Astrocyte (in vitro differentiated cells and primary cell): ENCODE measurements around the gene GRK3. TPM values are rescaled to one million over a fixed set of nuclear protein-coding genes. Genes with fewer than 3 reads are reported as not detected.

Experiments used
- DNase-seq: peaks from one replicate; pipeline ENCODE4 v3.0.0-alpha.2; 2010; ENCODE audit warnings: low read depth
- FAIRE-seq: peaks from 2 replicates; lab custom pipeline; 2011; peaks lifted over from hg19 to GRCh38; lab: Jason Lieb, UNC
- H2AFZ ChIP-seq: 2 replicates; pipeline ENCODE4 v1.6.0; 2012; ENCODE audit warnings: low read depth, low read length, inconsistent platforms
- H3K27ac ChIP-seq: 2 replicates; pipeline ENCODE4 v1.5.1; 2011; ENCODE audit warnings: low read depth, low read length, inconsistent platforms
- H3K27me3 ChIP-seq: 2 replicates; pipeline ENCODE4 v1.6.0; 2011; ENCODE audit warnings: low read length, inconsistent platforms; ENCODE audit not compliant: insufficient read depth
- H3K36me3 ChIP-seq: 2 replicates; pipeline ENCODE4 v1.5.1; 2011; ENCODE audit warnings: low read length, inconsistent platforms; ENCODE audit not compliant: insufficient read depth
- H3K4me1 ChIP-seq: 2 replicates; pipeline ENCODE4 v1.5.1; 2011; ENCODE audit warnings: low read length, inconsistent platforms; ENCODE audit not compliant: insufficient read depth
- H3K4me2 ChIP-seq: 2 replicates; pipeline ENCODE4 v1.6.0; 2012; ENCODE audit warnings: low read length, inconsistent platforms
- H3K4me3 ChIP-seq: 2 replicates; pipeline ENCODE4 v1.5.1; 2011; ENCODE audit warnings: low read depth, mild to moderate bottlenecking, low read length, inconsistent platforms; ENCODE audit not compliant: insufficient read depth
- H3K79me2 ChIP-seq: 2 replicates; pipeline ENCODE4 v1.6.0; 2012; ENCODE audit warnings: mild to moderate bottlenecking, low read length, inconsistent platforms; ENCODE audit not compliant: insufficient read depth
- H3K9ac ChIP-seq: 2 replicates; pipeline ENCODE4 v1.6.0; 2012; ENCODE audit warnings: mild to moderate bottlenecking, low read length, inconsistent platforms
- H3K9me3 ChIP-seq: 2 replicates; pipeline ENCODE4 v1.5.1; 2012; ENCODE audit warnings: low read depth, mild to moderate bottlenecking, low read length, inconsistent platforms; ENCODE audit not compliant: insufficient read depth
- H4K20me1 ChIP-seq: 2 replicates; pipeline ENCODE4 v1.6.0; 2012; ENCODE audit warnings: low read length, inconsistent platforms; ENCODE audit not compliant: insufficient read depth
- H3K27ac Mint-ChIP-seq: one replicate; pipeline ENCODE4 v1.8.0; 2021; ENCODE audit warnings: mild to moderate bottlenecking, mixed read lengths; ENCODE audit not compliant: unreplicated experiment
- H3K27me3 Mint-ChIP-seq: one replicate; pipeline ENCODE4 v1.8.0; 2021; ENCODE audit warnings: low read depth, mixed read lengths; ENCODE audit not compliant: unreplicated experiment
- H3K36me3 Mint-ChIP-seq: one replicate; pipeline ENCODE4 v1.8.0; 2021; ENCODE audit warnings: low read depth, mixed read lengths; ENCODE audit not compliant: unreplicated experiment
- H3K4me1 Mint-ChIP-seq: one replicate; pipeline ENCODE4 v1.8.0; 2021; ENCODE audit warnings: low read depth, mixed read lengths; ENCODE audit not compliant: unreplicated experiment
- H3K4me3 Mint-ChIP-seq: one replicate; pipeline ENCODE4 v1.8.0; 2021; ENCODE audit warnings: mild to moderate bottlenecking, moderate library complexity, mixed read lengths; ENCODE audit not compliant: unreplicated experiment
- H3K9me3 Mint-ChIP-seq: one replicate; pipeline ENCODE4 v1.8.0; 2021; ENCODE audit warnings: mild to moderate bottlenecking, mixed read lengths; ENCODE audit not compliant: unreplicated experiment
- CTCF ChIP-seq: IDR thresholded peaks from 2 replicates; pipeline ENCODE4 v1.5.1; 2011; ENCODE audit warnings: low read depth, mild to moderate bottlenecking, inconsistent platforms, low read length, moderate library complexity; ENCODE audit not compliant: insufficient read depth
- EZH2 ChIP-seq: IDR thresholded peaks from 2 replicates; pipeline ENCODE4 v1.6.1; 2012; ENCODE audit warnings: mild to moderate bottlenecking, low read length, inconsistent platforms; ENCODE audit not compliant: insufficient read depth
- total RNA-seq: library from RNA; stranded (reverse); gene quantifications from 2 replicates; pipeline ENCODE4 v1.2.1, GENCODE V29; 2021

The GRK3 gene
- total RNA-seq, 1 donor from 2014 or later = 7.2 TPM

GRCh38 chr22:25714070-25714469 is 149.6 kb downstream of the GRK3 start:
- TF ChIP-seq CTCF = no peak
- no peak for TF ChIP-seq EZH2
- H3K4me1 Mint-ChIP-seq = peaks cover 14% of the 10 kb centered on the region
- no peak overlapping the region for H3K27ac Mint-ChIP-seq
- Histone ChIP-seq H3K27ac (no peak overlapping the region), H2AFZ (no peak overlapping the region), H3K79me2 (no peaks in the 10 kb centered on the region), H3K4me3 (no peak overlapping the region), H3K9me3 (no peaks in the 10 kb centered on the region), H4K20me1 (no peaks in the 10 kb centered on the region), H3K9ac (no peak overlapping the region), H3K36me3 (no peaks in the 10 kb centered on the region), H3K27me3 (no peaks in the 10 kb centered on the region), H3K4me2 (no peak overlapping the region), H3K4me1 (no peaks in the 10 kb centered on the region)
- no peak overlapping the region for H3K4me3 Mint-ChIP-seq
- DNase-seq = no peak
- peaks cover 2% of the 10 kb centered on the region for H3K36me3 Mint-ChIP-seq
- H3K27me3 Mint-ChIP-seq = no peaks in the 10 kb centered on the region
- no peak for FAIRE-seq
- H3K9me3 Mint-ChIP-seq = no peaks in the 10 kb centered on the region

GRCh38 chr22:25714739-25715138 is 150.3 kb downstream of the GRK3 start:
- Histone ChIP-seq H3K27me3 (no peaks in the 10 kb centered on the region), H3K36me3 (no peaks in the 10 kb centered on the region), H3K4me3 (no peak overlapping the region), H3K9me3 (no peaks in the 10 kb centered on the region), H3K4me1 (no peaks in the 10 kb centered on the region), H3K9ac (no peak overlapping the region), H4K20me1 (no peaks in the 10 kb centered on the region), H3K27ac (no peak overlapping the region), H3K4me2 (no peak overlapping the region), H3K79me2 (no peaks in the 10 kb centered on the region), H2AFZ (no peak overlapping the region)
- Mint-ChIP-seq H3K9me3 (no peaks in the 10 kb centered on the region), H3K36me3 (peaks cover 2% of the 10 kb centered on the region), H3K4me1 (peaks cover 10% of the 10 kb centered on the region), H3K4me3 (no peak overlapping the region), H3K27ac (no peak overlapping the region), H3K27me3 (no peaks in the 10 kb centered on the region)
- DNase-seq (no peak), FAIRE-seq (no peak)
- TF ChIP-seq CTCF (no peak), EZH2 (no peak)

- Mint-ChIP-seq H3K27me3 (no peaks in the 10 kb centered on the region), H3K36me3 (peaks cover 2% of the 10 kb centered on the region), H3K27ac (no peak overlapping the region), H3K4me3 (no peak overlapping the region), H3K4me1 (peaks cover 5% of the 10 kb centered on the region), H3K9me3 (no peaks in the 10 kb centered on the region)
- Histone ChIP-seq H3K9me3 (no peaks in the 10 kb centered on the region), H3K79me2 (no peaks in the 10 kb centered on the region), H3K4me1 (no peaks in the 10 kb centered on the region), H3K27ac (no peak overlapping the region), H3K4me3 (no peak overlapping the region), H3K36me3 (no peaks in the 10 kb centered on the region), H4K20me1 (no peaks in the 10 kb centered on the region), H3K9ac (no peak overlapping the region), H3K4me2 (no peak overlapping the region), H3K27me3 (no peaks in the 10 kb centered on the region), H2AFZ (no peak overlapping the region)
- no peak for TF ChIP-seq CTCF
- TF ChIP-seq EZH2 = no peak
- no peak for FAIRE-seq
- no peak for DNase-seq
These were observed 152.2 kb downstream of the GRK3 start for GRCh38 chr22:25716637-25717036.
